HTERT RPE-1 (cell line): ENCODE measurements around the gene TMEM144.

Experiments
- in situ Hi-C: fragments of 300-500 bp; cut with MboI; formaldehyde crosslinking; loops from 4 replicates; pipeline ENCODE4 v1.14.3; 2020; ENCODE audit warnings: low sequenced_read_pairs

The TMEM144 gene

DNA sequence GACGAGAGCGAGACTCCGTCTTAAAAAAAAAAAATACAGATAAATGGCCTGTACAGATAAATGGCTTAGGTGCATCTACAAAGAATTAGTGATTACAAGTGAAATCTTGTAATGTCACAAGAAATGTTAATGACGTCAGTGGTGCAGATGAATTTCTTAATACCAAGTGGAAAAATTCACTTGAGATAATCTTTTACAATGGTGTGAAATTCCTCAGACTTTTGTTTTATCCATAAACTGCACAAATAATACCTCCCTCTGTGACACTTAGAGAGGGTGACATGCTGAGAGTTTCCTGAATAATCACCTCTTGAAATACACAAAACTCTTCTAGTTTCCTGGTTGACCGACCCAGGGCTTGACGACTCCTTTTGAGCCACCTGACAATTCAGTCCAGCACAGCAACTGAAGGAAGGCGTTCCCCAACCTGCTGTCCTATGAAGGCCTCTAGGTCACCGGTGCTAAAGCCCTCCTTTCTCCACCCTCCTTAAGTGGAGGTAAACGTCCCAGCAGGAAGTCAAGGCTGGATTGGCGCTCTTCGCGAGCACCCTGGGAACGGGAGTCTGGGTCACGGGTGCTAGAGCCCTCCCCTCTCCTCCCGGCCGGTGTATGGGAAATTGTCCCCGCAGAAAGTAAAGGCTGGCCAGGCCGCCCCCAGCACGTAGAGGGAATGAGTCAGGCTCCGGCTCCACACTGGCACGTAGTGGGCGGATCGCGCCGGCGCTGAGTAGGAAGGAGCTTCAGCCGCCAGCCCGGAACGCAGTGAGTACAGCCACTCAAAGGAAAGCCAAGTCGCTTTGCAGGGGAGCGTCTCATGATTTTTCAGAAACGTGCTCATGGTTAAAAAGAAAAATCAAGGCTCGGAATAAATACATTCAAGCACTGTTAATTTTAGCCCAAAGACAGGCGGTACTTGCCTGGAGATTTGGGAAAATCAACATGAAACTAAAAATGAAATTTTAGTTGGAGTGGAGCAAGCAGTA, at the start of gene TMEM144:
Gene TMEM144 (plus strand): TSS at position 662 of the 983 bp plus-strand sequence. CDS start 2,182 bp downstream, outside the sequence.
- in situ Hi-C loops = no loop called here

DNA sequence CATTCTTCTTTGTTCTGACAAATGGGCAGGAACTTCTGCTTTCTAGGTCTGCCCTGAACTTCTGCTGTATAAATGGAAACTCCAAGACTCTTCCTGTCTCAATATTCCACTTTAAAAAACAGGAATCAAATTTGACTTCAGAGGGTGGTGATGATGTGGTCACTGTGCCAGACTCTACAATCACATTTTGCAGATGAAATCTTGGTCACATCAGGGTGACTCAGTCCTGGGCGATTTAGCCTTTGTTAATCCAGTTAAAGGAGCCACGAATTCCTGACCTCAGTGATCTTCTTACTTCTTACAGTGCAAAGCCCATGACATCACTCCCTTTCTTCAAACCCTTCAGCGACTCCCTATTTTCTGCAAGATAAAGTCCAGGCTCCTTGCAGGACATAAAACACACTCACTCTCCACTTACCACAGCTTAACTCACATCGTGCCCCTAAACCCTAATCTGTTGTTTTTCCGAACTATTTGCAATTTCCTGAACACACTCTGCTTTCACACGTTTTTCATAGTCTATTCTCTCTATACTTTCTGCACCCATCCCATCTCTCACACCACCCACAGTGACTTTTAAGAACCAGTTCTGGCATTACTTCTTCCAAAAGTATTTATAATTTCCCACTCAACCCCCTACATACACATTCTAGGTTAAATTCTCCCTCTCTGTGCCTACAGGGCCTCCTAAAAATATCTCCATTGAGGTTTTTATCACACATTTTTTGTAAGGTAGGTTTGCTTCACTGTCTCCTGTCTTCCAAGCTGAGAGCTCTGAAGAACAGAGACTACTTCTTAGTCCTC, 48.5 kb upstream of the TMEM144 start:
- in situ Hi-C loops = no loop called here

DNA sequence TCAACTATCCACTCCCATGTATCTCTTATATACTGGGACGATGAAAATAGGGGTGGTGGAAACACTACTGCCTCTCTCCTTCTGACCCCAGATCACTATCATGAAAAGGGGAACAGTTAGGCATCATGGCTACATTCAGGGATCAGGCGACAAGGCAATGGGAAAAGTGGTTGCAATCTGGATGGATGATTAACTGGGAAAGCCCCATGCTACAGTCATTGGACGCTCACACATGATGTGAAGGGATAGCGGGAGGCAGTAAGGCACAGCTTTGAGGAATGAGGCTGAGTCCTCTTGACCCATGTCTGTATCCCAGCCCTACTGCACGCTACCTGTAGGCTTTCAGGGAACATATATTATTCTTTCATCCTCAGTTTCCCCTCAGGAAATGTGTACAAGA, 47.7 kb upstream of the TMEM144 start:
- in situ Hi-C loops = no loop called here

GRCh38 chr4:158163941-158164767, 46.1 kb upstream of the TMEM144 start:
- in situ Hi-C loops = no loop called here

GRCh38 chr4:158164768-158165213, 45.5 kb upstream of the TMEM144 start:
- in situ Hi-C loops = no loop called here

- in situ Hi-C loops = no loop called here
Observed at GRCh38 chr4:158166701-158167100, 43.6 kb upstream of the TMEM144 start.

DNA sequence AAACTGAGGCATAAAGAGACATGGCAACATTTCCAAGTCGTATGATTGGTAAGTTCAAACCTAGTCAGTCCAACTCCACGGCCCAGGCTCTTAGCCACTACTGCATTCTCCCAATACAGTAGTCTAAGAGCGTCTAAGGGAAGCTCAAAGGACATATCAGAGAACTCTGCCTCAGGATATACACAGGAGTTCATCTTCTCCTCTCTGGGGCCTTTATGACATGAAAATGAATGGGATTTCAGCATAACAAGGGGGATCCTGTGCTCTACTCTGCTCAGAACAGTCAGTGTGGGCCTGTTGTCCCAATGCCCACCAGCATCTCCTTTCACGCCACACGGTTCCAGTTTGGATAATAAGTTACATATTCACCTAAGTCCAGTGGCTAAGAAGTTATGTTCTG, 41.7 kb upstream of the TMEM144 start:
- in situ Hi-C loops = no loop called here

DNA sequence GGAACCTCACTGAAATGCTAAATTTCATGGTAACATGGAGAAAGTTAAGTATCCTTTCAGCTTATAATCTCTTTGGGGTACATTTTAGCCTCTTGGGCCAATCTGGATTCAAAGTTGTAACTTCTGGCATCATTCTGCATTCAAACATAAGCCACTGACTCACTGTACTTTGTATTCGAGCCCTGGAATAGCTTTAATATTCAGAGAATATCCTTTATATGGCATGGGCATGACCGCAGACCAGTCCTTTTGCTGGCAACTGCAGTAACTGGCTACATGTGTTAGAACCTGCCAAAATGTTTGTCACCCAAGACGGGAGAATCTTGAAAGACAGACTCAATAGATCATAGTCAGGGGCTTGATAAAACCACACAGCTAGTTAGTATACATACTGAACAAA, 40.8 kb upstream of the TMEM144 start:
- in situ Hi-C loops = no loop called here

DNA sequence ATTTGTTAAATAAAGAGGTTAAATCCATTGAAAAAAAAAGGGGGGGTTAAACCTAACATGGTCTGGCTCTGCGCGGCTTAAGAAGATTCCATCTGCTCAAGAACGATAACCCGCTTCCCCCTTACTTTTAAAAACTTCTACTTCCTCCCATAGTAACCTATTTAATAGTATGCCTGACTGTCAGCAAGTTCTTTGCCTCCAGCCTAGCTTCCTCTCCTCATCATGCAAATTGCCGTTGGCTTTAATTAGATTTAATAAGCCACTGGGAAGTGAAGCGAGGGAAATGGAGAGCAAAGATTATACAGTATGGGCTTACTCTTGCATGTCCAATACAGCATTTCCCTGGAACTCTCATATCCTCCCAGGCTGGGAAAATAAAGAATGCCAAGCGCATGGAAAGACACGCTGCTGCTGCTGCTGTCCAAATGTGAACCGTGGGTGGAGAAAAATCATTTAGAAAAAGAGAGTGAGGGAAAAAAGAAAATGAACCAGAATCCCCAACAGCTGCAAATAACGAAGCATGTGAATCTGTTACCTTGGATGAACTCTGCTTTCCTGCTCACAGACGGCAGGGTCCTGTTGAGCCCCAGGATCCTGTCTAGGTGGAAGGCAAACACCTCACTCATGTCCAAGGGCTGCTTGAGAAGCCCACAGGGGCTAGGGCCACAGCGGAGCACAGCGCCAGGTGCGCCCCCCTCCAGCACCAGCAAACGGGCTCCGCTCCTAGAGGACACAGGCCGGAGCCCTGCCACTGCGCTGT, 40.2 kb upstream of the TMEM144 start:
- in situ Hi-C loops = no loop called here

DNA sequence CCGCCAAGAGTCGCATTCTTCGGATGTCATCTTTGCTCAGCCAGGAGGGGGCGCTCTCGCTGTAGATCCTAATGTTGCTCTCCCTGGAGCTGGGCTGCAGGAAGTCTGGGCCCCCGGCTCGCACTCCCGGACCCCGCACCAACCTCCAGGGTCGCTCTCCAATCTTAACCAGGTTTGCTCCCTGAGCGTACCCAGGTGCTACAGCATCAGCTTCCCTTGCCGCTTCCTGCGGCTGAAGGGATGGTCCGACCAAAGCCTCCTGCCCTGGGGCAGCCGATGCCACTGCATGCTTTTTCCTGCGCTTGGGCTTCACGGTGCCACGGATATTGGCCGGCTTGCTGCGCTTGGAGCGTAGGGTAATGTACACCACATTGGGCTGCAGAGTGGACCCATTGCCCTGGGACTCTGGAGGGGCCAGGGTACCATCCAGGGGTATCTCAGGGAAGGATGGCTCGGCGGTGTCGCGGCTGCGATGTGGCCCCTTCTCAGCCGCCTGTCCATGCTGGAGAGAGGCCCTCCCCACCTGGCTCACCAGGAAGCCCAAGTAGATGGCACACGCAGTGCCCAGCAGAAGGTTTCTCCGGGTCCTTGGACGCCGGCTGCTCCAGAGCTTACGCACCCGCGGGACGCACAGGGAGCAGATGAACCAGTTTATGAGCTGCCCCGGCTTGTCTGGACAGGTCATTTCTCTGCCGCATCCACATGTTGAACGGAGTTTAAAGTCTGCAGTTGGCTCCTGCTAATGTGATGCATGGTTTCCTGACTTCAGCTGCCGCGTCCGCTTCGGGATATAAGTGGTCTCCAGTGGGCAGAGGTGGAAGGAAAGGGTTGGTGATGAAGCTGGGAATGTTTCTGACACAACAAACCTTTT, 39.4 kb upstream of the TMEM144 start:
- in situ Hi-C loops = no loop called here

DNA sequence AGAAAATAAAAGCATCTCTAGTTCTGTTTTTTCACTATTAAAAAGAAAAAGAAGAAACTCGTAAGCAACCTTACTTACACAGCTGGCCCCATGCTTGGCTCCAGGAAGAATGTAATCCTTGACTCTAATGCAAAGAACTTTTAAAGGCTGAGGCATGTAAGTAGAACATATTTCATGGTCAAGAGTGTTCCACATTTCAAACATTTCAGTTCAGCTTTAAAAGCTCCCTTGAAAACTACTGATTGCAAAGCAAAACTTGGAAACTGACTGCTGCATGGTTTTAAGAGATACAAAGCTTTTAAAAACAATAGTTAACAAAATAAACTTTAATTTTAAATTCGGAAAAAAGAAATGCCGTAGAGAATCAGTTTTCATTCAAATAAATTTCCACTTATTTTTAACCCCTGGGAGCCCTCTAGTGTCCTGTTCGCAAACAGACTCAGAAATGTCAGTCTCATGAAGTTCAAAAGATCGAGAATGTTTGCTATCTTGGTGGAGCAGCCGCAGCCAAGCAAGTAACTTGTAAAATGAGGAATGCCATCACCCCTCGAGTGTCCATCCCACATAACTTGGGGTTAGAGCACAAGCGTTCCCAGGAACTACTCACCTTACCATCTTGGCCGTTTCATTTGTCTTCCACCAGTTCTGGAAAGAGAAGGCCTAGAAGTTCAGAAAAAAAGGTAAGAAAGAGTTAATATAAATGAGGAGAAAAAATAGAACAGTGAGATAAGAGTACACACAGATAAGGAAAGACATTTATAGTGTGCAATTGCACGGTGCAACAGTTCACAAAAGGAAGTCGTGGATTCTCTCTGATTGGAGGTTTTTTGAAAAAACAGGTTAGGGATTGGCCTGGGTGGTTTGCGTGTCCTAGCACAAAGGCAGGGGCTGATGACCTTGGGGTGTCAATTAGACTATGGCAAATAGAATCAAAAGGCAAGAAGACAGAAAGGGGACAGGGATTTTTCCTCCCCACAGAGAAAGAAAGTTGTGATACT, 37.7 kb upstream of the TMEM144 start, which contains the start of gene GASK1B:
Gene GASK1B (minus strand): TSS at position 765 of the 998 bp plus-strand sequence. CDS start 1,650 bp downstream, outside the sequence.
- in situ Hi-C loops = no loop called here

DNA sequence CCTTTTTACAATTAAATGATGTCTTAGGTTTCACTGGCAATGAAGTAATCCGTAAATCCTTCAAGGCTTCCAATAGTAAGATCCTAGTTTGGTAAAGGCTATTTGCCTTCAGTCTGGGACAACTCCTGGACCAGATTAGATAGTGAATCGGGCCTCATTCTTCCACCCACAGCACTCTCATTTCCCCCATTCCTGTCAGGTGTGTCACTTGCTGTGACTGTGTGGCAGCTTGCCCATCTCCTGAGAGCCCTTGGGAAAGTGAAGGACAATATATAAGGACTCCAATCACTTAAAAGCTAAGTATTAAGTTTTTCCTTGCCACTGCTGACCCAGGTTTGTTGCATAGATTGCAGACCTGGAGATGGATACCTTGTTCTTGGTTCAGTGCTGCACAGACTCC, 34.2 kb upstream of the TMEM144 start:
- in situ Hi-C loops = no loop called here

DNA sequence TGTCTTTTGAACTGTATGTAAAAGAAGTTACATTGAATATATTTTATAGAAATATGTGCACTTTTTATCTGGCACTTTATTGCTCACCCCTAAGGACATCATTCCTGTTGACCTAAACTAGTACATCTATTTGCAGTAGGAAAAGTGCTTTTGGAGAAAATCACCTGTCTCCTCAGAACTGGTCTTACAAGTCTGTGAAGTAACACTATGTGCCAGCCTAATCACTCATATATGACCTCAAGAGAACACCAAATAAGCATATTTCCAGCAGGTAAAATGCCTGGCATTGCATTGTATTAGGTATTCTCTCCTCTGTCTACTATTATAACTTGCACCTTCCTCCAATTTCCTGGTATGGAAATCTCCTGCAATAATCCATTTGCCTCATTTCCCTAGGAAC, 33.5 kb upstream of the TMEM144 start:
- in situ Hi-C loops = no loop called here

DNA sequence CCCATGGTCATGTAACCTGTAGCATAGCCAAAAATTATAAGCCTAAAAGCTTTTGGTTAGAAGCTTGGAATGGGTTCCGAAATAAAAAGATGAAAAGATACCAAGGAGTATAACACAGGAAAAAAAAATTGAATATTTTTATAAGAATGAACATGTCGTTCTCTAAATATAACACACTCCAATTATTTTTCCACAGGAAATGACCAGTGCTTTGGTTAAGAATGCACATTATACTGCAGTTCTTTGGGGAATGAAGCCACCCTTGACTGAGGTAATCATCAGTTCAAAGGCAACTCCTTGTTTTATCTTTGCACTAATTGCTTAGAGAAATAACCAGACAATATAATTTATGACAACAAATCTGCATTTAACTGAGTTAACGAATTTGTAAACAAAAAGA, 30.8 kb upstream of the TMEM144 start:
- in situ Hi-C loops = no loop called here

GRCh38 chr4:158181906-158182305, 28.4 kb upstream of the TMEM144 start:
- in situ Hi-C loops = no loop called here

DNA sequence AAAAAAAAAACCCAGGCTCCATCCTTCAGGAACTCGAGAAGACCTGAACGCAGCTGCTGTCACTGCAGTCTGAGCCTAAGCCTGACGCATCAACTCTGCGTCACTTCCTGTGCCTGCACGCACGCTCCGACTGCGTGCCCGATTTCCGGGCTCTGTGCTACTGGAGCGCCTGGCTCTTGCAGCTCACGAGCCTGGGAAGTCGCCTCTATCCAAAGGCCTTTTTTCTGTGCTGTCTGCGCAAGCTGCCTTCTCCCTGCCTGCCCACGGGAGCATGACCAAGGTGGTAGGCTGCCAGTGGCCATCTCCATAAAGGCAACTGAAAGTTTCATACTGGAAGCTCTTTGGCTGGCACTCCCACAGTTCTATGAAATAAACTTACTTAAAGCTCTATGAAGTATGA, 27.6 kb upstream of the TMEM144 start:
- in situ Hi-C loops = no loop called here

GRCh38 chr4:158186815-158187214, 23.5 kb upstream of the TMEM144 start:
- in situ Hi-C loops = no loop called here

DNA sequence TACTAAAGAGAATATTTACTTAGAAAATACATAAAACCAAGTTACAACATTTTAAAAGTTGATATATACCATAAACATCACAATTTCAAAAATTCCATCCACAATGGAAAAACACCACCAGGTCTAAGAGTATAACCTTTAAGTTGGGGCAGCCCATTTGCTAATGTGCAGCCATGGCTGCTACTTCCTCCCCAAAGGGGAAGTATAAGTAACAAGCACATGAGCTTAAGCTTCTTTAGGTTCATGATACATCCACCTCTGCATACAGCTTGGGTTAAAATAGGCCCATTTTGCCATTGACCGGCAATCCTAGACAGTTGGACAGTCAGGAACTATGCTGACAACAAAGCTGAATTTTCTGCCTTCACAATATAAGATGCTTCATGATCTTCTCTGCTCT, 20.9 kb upstream of the TMEM144 start:
- in situ Hi-C loops = no loop called here
